ENCODE measurements around the gene DGAT2. TPM values are rescaled to one million over a fixed set of nuclear protein-coding genes. Genes with fewer than 3 reads are reported as not detected.

The DGAT2 gene
- polyA plus RNA-seq, 1 donor (not counting 4 experiments of a cell fraction or from before 2014, with no cell fraction given) = 1.8 TPM

- Histone ChIP-seq H3K27ac (ENCODE audit: control insufficient read depth, insufficient read depth, low read length) (no peak overlapping the region), H3K36me3 (ENCODE audit: control insufficient read depth in 2 of 2, extremely low read depth in 1 of 2, insufficient read depth in 2 of 2, low read length in 2 of 2) (no peaks in the 10 kb centered on the region), H3K27me3 (ENCODE audit: control insufficient read depth, extremely low read depth, insufficient read depth, low read length) (peaks cover 3% of the 10 kb centered on the region), H3K79me2 (ENCODE audit: control insufficient read depth, insufficient read depth, low read length) (no peaks in the 10 kb centered on the region), H3K9ac (ENCODE audit: control insufficient read depth, extremely low read depth, insufficient read depth, low read length) (no peak overlapping the region), H3K9me3 (ENCODE audit: control insufficient read depth, low read depth, low read length) (no peaks in the 10 kb centered on the region), H3K4me1 (ENCODE audit: control insufficient read depth, extremely low read depth, insufficient read depth, low read length) (peaks cover 13% of the 10 kb centered on the region), H3K4me3 (ENCODE audit: control insufficient read depth in 2 of 3, extremely low read depth in 1 of 3, insufficient read depth in 2 of 3, low read depth in 1 of 3, low read length in 3 of 3) (no peak overlapping the region), H2AFZ (ENCODE audit: control insufficient read depth, low read length) (no peak overlapping the region), H3K4me2 (ENCODE audit: control insufficient read depth, extremely low read depth, insufficient read depth, low read depth, low read length) (no peak overlapping the region), H3K9me1 (ENCODE audit: control insufficient read depth, extremely low read depth, insufficient read depth, low read length) (no peaks in the 10 kb centered on the region), H4K20me1 (ENCODE audit: control insufficient read depth, extremely low read depth, insufficient read depth, low read length) (no peaks in the 10 kb centered on the region)
- dilution Hi-C loops (cut with MboI; ENCODE audit: extremely low pct_ligation_motif_present, low sequenced_read_pairs) = no loop called here
- no peak for DNase-seq (ENCODE audit: low read depth, low spot score)
- FAIRE-seq = no peak
- TF ChIP-seq CTCF (optimal IDR thresholded peaks at IDR 0.05 in 1 of 3, IDR thresholded peaks at IDR 0.05 in 1 of 3, conservative IDR thresholded peaks at IDR 0.05 in 1 of 3; ENCODE audit: extremely low read depth in 1 of 3, insufficient read depth in 2 of 3, low read length in 3 of 3) (no peak), EZH2 (IDR thresholded peaks at IDR 0.05; ENCODE audit: low read length) (no peak)
Measured at GRCh38 chr11:75763846-75764245, 4.7 kb upstream of the DGAT2 start.

GRCh38 chr11:75765116-75765515, 3.5 kb upstream of the DGAT2 start:
- no peak overlapping the region for H3K9ac ChIP-seq (ENCODE audit: control insufficient read depth, extremely low read depth, insufficient read depth, low read length)
- H4K20me1 ChIP-seq (ENCODE audit: control insufficient read depth, extremely low read depth, insufficient read depth, low read length) = no peaks in the 10 kb centered on the region
- H3K27ac ChIP-seq (ENCODE audit: control insufficient read depth, insufficient read depth, low read length) = no peak overlapping the region
- dilution Hi-C loops (cut with MboI; ENCODE audit: extremely low pct_ligation_motif_present, low sequenced_read_pairs) = no loop called here
- no peak for FAIRE-seq
- no peak overlapping the region for H3K4me2 ChIP-seq (ENCODE audit: control insufficient read depth, extremely low read depth, insufficient read depth, low read depth, low read length)
- peaks cover 16% of the 10 kb centered on the region for H3K27me3 ChIP-seq (ENCODE audit: control insufficient read depth, extremely low read depth, insufficient read depth, low read length)
- H3K9me1 ChIP-seq (ENCODE audit: control insufficient read depth, extremely low read depth, insufficient read depth, low read length) = no peaks in the 10 kb centered on the region
- H3K9me3 ChIP-seq (ENCODE audit: control insufficient read depth, low read depth, low read length) = no peaks in the 10 kb centered on the region
- TF ChIP-seq CTCF (optimal IDR thresholded peaks at IDR 0.05 in 1 of 3, IDR thresholded peaks at IDR 0.05 in 1 of 3, conservative IDR thresholded peaks at IDR 0.05 in 1 of 3; ENCODE audit: extremely low read depth in 1 of 3, insufficient read depth in 2 of 3, low read length in 3 of 3) (no peak), EZH2 (IDR thresholded peaks at IDR 0.05; ENCODE audit: low read length) (no peak)
- H2AFZ ChIP-seq (ENCODE audit: control insufficient read depth, low read length) = no peak overlapping the region
- no peak for DNase-seq (ENCODE audit: low read depth, low spot score)
- H3K4me3 ChIP-seq (ENCODE audit: control insufficient read depth in 2 of 3, extremely low read depth in 1 of 3, insufficient read depth in 2 of 3, low read depth in 1 of 3, low read length in 3 of 3) = no peak overlapping the region
- H3K4me1 ChIP-seq (ENCODE audit: control insufficient read depth, extremely low read depth, insufficient read depth, low read length) = peaks cover 17% of the 10 kb centered on the region
- no peaks in the 10 kb centered on the region for H3K36me3 ChIP-seq (ENCODE audit: control insufficient read depth in 2 of 2, extremely low read depth in 1 of 2, insufficient read depth in 2 of 2, low read length in 2 of 2)
- H3K79me2 ChIP-seq (ENCODE audit: control insufficient read depth, insufficient read depth, low read length) = no peaks in the 10 kb centered on the region
